Ishikawa (cell line): ENCODE data around the gene KLHDC4.

Source experiments
- CEBPB ChIP-seq: IDR thresholded peaks from 2 replicates; pipeline ENCODE4 v1.6.1; 2012
- CREB1 ChIP-seq: IDR thresholded peaks from 2 replicates; pipeline ENCODE4 v1.6.1; 2012; ENCODE audit warnings: low read depth
- EGR1 ChIP-seq: IDR thresholded peaks from 2 replicates; pipeline ENCODE4 v1.6.1; 2012
- EP300 ChIP-seq: IDR thresholded peaks from 2 replicates; pipeline ENCODE4 v1.6.1; 2012; ENCODE audit warnings: borderline replicate concordance
- FOXM1 ChIP-seq: IDR thresholded peaks from 2 replicates; pipeline ENCODE4 v1.6.1; 2012; ENCODE audit warnings: low read depth, borderline replicate concordance
- MAX ChIP-seq: IDR thresholded peaks from 2 replicates; pipeline ENCODE4 v1.6.1; 2012
- NFIC ChIP-seq: IDR thresholded peaks from 2 replicates; pipeline ENCODE4 v1.6.1; 2012
- RAD21 ChIP-seq: IDR thresholded peaks from 2 replicates; pipeline ENCODE4 v1.6.1; 2012; ENCODE audit warnings: low read depth
- TAF1 ChIP-seq: IDR thresholded peaks from 2 replicates; pipeline ENCODE4 v1.6.1; 2012; ENCODE audit warnings: low read depth, mild to moderate bottlenecking
- TCF12 ChIP-seq: IDR thresholded peaks from 2 replicates; pipeline ENCODE4 v1.6.1; 2012; ENCODE audit warnings: low read depth
- TEAD4 ChIP-seq: IDR thresholded peaks from 2 replicates; pipeline ENCODE4 v1.6.1; 2012
- USF1 ChIP-seq: IDR thresholded peaks from 2 replicates; pipeline ENCODE4 v1.6.1; 2012
- YY1 ChIP-seq: IDR thresholded peaks from 2 replicates; pipeline ENCODE4 v1.6.1; 2012; ENCODE audit warnings: low read depth
- ZBTB7A ChIP-seq: IDR thresholded peaks from 2 replicates; pipeline ENCODE4 v1.6.1; 2012; ENCODE audit warnings: low read depth
- TF ChIP-seq, protein P1 (sequence below): IDR thresholded peaks from 2 replicates; pipeline ENCODE4 v1.6.1; 2012; ENCODE audit warnings: low read depth, mild to moderate bottlenecking

KLHDC4 gene

GRCh38 chr16:87806641-87807546 lies 41.1 kb upstream of the KLHDC4 start:
- TF ChIP-seq NFIC (peak; percentile 70; the same call in 1 of the 2 replicates), TAF1 (no peak), EP300 (peak; percentile 67), RAD21 (peak; percentile 6; the same call in 1 of the 2 replicates), YY1 (peak; percentile 64; the same call in 1 of the 2 replicates), TEAD4 (peak; percentile 51; the same call in 1 of the 2 replicates), USF1 (no peak), TCF12 (peak; percentile 67; the same call in 1 of the 2 replicates), CEBPB (peak; percentile 66), MAX (peak; percentile 80), EGR1 (no peak), ZBTB7A (0 out of 2 replicates have a peak, but pooled peaks have one; percentile 43), FOXM1 (peak; percentile 29; the same call in 1 of the 2 replicates), CREB1 (no peak)
- TF ChIP-seq, protein P1, sequence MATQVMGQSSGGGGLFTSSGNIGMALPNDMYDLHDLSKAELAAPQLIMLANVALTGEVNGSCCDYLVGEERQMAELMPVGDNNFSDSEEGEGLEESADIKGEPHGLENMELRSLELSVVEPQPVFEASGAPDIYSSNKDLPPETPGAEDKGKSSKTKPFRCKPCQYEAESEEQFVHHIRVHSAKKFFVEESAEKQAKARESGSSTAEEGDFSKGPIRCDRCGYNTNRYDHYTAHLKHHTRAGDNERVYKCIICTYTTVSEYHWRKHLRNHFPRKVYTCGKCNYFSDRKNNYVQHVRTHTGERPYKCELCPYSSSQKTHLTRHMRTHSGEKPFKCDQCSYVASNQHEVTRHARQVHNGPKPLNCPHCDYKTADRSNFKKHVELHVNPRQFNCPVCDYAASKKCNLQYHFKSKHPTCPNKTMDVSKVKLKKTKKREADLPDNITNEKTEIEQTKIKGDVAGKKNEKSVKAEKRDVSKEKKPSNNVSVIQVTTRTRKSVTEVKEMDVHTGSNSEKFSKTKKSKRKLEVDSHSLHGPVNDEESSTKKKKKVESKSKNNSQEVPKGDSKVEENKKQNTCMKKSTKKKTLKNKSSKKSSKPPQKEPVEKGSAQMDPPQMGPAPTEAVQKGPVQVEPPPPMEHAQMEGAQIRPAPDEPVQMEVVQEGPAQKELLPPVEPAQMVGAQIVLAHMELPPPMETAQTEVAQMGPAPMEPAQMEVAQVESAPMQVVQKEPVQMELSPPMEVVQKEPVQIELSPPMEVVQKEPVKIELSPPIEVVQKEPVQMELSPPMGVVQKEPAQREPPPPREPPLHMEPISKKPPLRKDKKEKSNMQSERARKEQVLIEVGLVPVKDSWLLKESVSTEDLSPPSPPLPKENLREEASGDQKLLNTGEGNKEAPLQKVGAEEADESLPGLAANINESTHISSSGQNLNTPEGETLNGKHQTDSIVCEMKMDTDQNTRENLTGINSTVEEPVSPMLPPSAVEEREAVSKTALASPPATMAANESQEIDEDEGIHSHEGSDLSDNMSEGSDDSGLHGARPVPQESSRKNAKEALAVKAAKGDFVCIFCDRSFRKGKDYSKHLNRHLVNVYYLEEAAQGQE: no peak

- TF ChIP-seq TAF1: no peak
- TF ChIP-seq EGR1: no peak
- no peak for TF ChIP-seq NFIC
- TF ChIP-seq EP300: no peak
- TF ChIP-seq TCF12: no peak
- TF ChIP-seq RAD21: no peak
- no peak for TF ChIP-seq TEAD4
- TF ChIP-seq, protein P1: no peak
- TF ChIP-seq ZBTB7A: no peak
- no peak for TF ChIP-seq CEBPB
- no peak for TF ChIP-seq YY1
These were observed 40.5 kb upstream of the KLHDC4 start for GRCh38 chr16:87806261-87806640.

DNA sequence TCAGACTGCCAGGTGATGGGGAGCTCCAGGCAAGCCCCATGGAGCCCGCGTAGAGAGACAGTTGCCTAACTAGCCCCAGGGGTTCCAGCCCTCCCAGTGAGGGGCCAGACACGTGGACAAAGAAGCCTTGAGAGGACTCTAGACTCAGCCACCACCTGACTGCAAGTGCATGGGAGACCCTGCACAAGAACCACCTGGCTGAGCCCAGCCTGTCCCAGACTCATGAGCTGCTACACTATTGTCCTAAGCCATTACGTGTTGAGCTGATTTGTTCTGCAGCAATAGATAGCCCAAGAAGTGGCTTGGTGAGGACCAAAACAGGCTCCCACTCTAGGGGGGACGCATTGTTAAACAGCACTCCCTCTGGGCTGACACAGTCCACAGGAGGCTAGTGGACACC lies 37.6 kb upstream of the KLHDC4 start:
- TF ChIP-seq, protein P1: no peak
- no peak for TF ChIP-seq TEAD4
- no peak for TF ChIP-seq NFIC
- no peak for TF ChIP-seq CREB1
- TF ChIP-seq EGR1: no peak
- no peak for TF ChIP-seq RAD21
- TF ChIP-seq TCF12: no peak
- TF ChIP-seq YY1: no peak
- TF ChIP-seq CEBPB: no peak
- TF ChIP-seq FOXM1: no peak
- no peak for TF ChIP-seq EP300
- no peak for TF ChIP-seq USF1
- TF ChIP-seq ZBTB7A: no peak
- no peak for TF ChIP-seq MAX
- TF ChIP-seq TAF1: no peak

DNA sequence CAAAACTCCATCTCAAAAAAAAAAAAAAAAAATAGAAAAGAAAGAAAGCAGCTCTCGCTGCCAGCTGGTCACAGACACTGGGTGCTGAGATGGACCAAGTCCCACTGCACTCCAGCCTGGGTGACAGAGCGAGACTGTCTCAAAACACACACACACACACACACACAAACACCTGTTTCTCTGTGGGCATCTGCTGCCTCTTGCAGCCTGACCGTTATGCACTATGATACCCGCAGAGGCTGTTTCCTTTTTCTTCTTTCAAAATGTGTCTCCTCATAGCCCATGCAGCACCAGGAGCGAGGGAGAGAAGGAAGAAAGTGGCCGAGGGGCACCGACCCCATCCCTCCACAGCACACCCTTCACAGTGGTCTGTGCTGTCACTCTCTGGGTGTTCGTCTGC lies 36.9 kb upstream of the KLHDC4 start:
- TF ChIP-seq CEBPB (no peak), TAF1 (no peak)
